ENCODE measurements around the gene PIGU. TPM values are rescaled to one million over a fixed set of nuclear protein-coding genes. Genes with fewer than 3 reads are reported as not detected.

Gene PIGU
- total RNA-seq, 1 donor from 2014 or later, result 5.5 TPM

DNA sequence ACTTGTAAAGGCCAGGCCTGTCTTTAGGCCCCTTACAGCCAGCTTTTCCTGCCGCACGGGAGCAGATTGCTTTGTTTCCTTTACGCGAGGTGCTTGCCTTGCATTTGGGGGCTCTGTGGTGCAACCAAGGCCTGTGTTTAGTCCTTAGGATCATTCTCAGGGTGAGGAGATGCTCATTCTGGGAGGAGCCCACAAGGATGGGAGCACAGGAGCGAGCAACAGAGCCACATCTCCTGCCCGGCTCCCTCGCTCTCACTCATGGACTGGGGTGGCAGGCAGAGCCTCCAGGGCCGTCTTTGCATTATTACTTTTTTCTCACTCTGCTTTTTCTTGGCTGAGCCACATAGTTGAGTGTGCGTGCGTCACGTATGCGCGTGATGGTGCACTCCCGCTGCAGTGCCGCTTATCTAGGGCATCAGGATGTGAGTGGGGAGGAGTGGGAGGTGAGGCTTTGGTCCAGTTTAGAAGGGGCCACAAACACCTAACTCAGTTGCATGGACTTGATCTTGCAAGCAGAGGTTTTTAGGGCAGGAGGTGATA lies 141.5 kb downstream of the PIGU start:
- Histone ChIP-seq H3K4me3 (ENCODE audit: low read depth, low read length) (no peak overlapping the region), H3K36me3 (ENCODE audit: control insufficient read depth, insufficient read depth, low read length) (peaks cover 31% of the 10 kb centered on the region), H3K27me3 (ENCODE audit: control insufficient read depth, insufficient read depth, low read length) (no peaks in the 10 kb centered on the region)
- no peak for FAIRE-seq
- no peak for TF ChIP-seq CTCF (IDR thresholded peaks at IDR 0.05; ENCODE audit: insufficient read depth, low read length, severe bottlenecking)
- DNase-seq (ENCODE audit: low read depth), result no peak

GRCh38 chr20:34534391-34535165 lies 142.3 kb downstream of the PIGU start:
- no peak for FAIRE-seq
- DNase-seq (ENCODE audit: low read depth), result no peak
- peaks cover 32% of the 10 kb centered on the region for H3K36me3 ChIP-seq (ENCODE audit: control insufficient read depth, insufficient read depth, low read length)

DNA sequence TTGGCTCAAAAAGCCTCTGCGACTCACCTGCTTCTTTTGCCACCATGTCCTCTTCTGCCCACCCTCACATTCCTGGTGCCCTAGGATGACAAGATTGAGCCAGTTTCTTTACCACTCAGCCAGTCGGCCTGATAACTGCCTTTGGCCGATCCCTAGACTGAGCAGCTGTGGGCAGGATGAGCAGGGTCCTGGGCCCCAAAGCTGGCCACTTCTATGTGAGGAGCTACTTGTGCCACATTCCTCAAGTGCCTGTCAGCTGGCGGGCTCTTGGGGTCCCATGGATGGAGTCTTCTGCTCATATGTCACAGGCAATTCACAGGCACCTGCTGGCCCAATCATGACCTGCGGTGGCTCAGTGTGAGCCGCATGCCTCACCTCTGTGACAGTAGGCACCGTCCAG lies 144.1 kb downstream of the PIGU start:
- H3K36me3 ChIP-seq (ENCODE audit: control insufficient read depth, insufficient read depth, low read length), result peaks cover 33% of the 10 kb centered on the region
- H3K4me3 ChIP-seq (ENCODE audit: low read depth, low read length), result no peak overlapping the region
- no peaks in the 10 kb centered on the region for H3K27me3 ChIP-seq (ENCODE audit: control insufficient read depth, insufficient read depth, low read length)
- no peak for DNase-seq (ENCODE audit: low read depth)
- no peak for TF ChIP-seq CTCF (IDR thresholded peaks at IDR 0.05; ENCODE audit: insufficient read depth, low read length, severe bottlenecking)
- no peak for FAIRE-seq

More at GRCh38 chr20:34534391-34535165, 142.3 kb downstream of the PIGU start:
- no peak overlapping the region for H3K4me3 ChIP-seq (ENCODE audit: low read depth, low read length)
- no peak for TF ChIP-seq CTCF (IDR thresholded peaks at IDR 0.05; ENCODE audit: insufficient read depth, low read length, severe bottlenecking)
- no peaks in the 10 kb centered on the region for H3K27me3 ChIP-seq (ENCODE audit: control insufficient read depth, insufficient read depth, low read length)

DNA sequence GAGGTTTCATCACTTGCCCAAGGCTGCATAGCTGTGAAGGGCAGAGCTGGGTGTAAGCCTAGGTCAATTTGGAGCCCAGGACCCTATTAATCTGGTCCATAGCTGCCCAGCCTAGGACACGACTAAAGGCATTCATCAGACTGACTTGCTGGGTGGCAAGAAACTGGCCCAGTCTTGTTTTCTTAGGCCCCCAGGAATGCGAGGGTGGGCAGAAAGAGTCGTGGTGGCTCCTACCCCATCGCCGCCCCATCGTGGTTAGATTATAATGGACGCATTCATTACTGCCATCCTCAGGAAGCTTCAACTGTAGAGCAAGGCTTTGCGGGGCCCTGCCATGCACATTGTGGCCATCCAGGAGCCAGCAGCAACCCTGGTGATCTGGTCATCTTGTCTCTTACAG lies 144.6 kb downstream of the PIGU start:
- no peak for FAIRE-seq
- Histone ChIP-seq H3K4me3 (ENCODE audit: low read depth, low read length) (no peak overlapping the region), H3K27me3 (ENCODE audit: control insufficient read depth, insufficient read depth, low read length) (no peaks in the 10 kb centered on the region), H3K36me3 (ENCODE audit: control insufficient read depth, insufficient read depth, low read length) (peaks cover 37% of the 10 kb centered on the region)
- DNase-seq (ENCODE audit: low read depth), result no peak
- no peak for TF ChIP-seq CTCF (IDR thresholded peaks at IDR 0.05; ENCODE audit: insufficient read depth, low read length, severe bottlenecking)

DNA sequence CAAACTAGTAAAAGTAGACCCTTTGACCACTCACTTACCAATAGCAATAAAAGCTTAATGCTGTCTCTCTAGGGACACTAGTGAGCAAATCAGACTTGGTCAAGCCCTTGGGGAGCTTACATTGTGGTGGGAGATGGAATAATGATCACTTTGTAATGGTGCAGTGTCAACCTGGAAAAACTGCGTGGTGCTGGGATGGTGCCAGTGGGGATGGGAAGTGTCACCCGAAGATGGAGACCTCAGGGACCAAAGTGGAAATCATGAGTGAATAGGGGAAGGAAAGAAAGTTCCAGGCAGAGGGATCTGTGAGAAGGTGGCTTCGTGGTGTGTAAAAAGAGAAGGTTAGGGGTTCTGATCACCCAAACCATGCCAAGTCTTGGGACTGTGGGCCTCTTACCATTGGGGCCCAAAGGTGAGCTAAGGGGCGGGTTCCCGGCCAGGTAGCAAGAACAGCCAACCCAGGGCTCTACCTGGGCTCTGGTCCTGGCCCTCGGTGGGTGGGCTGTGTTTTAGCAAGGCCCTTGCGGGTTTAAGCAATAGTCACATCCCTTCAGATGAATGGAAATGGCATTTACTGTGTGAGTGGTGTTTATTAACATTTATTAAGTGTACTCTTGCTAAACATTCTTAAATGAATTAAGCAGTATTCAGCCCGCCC lies 145.2 kb downstream of the PIGU start:
- no peak for FAIRE-seq
- no peak for DNase-seq (ENCODE audit: low read depth)
- TF ChIP-seq CTCF (IDR thresholded peaks at IDR 0.05; ENCODE audit: insufficient read depth, low read length, severe bottlenecking), result no peak

More for the DNA sequence above, 145.2 kb downstream of the PIGU start:
- no peak overlapping the region for H3K4me3 ChIP-seq (ENCODE audit: low read depth, low read length)
- peaks cover 41% of the 10 kb centered on the region for H3K36me3 ChIP-seq (ENCODE audit: control insufficient read depth, insufficient read depth, low read length)
- H3K27me3 ChIP-seq (ENCODE audit: control insufficient read depth, insufficient read depth, low read length), result no peaks in the 10 kb centered on the region
